DMS 273 (cell line): ENCODE data around the gene NGRN.

ENCODE experiments used
- DNase-seq: peaks from one replicate; lab custom pipeline; 2025; ENCODE audit not compliant: unreplicated experiment; lab: John Stamatoyannopoulos, UW

The NGRN gene

GRCh38 chr15:90315278-90315982 lies 50.0 kb downstream of the NGRN start:
- DNase-seq = no peak

DNA sequence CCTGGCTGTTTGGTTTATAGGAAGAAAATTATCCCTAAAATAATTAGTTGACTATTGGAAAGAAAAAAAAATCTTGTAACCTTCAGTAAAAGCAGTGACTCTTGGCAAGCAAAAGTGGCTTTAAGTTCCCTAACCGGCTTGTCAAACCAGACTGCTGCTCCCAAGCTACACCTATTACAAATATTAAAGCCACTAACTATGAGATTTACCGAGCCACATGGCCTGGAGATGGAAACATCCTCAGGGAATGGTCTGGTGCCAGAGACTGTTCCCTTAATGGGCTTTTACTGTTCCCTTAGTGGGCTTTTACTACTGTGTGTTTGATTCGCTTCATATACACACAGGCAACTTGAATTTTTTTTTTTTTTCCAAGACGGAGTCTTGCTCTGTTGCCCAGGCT lies 50.7 kb downstream of the NGRN start:
- DNase-seq = no peak

DNA sequence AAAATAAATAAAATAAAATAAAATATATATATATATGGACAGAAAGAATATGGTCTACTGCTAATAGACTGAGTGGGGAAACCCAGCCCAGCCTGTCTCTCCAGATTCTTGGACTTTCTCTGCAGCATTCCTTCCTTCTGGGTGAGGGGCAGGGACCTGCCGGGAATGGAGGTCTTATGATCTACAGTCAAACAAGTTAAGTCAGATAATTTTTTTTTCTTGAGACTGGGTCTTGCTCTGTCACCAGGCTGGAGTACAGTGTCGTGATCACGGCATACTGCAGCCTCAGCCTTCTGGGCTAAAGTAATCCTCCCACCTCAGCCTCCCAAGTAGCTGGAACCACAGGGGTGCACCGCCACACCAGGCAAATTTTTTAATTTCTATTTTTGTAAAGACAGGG lies 53.1 kb downstream of the NGRN start:
- DNase-seq = no peak

GRCh38 chr15:90320062-90320884 lies 54.8 kb downstream of the NGRN start:
- peak; percentile 91 for DNase-seq

DNA sequence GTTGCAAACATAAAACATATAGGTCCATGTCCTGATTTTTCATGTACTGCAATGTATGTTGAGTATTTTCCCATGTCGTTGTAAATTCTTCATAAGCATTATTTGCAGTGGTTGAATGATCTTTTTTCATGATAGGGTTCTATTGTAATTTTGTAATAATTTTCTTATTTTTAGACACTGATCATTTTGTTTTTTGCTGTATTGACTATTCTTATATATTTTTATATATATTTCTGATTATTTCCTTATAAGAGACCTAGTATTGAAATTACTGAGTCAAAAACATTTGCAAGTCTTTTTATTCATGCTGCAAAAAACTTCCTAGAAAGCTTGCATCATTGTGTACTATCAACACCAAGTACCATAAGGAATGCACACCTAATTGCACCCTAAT lies 55.4 kb downstream of the NGRN start:
- DNase-seq = no peak
